Measurements from ENCODE around the gene DCLK1. TPM values are rescaled to one million over a fixed set of nuclear protein-coding genes. Genes with fewer than 3 reads are reported as not detected.

DCLK1 gene
- total RNA-seq, 1 donor from 2014 or later: not detected

DNA sequence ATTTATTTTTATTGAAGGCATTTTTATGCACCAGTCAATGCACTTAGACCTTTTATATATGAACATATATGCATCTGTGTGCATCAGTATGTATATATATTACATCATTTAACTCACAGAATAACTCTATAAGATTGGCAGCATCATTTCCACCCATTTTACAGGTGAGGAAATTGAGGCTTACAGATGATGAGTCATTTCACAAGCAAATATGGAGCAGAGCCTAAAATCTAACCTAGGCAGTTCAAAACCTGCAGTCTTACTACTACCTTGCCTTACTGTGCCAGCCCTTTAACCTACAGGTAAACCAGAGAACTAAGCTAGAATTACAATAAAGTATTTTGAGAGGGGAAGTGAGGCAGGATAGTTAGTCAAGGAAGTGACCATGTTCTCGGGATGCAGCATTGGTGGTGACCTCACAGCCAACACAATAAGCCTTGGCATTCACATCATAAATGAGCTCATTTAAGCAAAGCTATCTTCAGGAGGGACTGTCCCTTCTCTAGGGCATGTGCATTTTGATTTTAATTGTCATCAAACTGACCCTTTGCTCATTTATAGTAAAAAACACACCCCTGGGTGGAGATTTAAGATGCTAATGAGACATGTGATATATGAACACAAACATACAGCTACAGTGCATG is 274.3 kb downstream of the DCLK1 start:
- Mint-ChIP-seq H3K9me3 (no peaks in the 10 kb centered on the region), H3K27ac (no peak overlapping the region), H3K27me3 (ENCODE audit: low read depth) (peaks cover 2% of the 10 kb centered on the region), H3K4me1 (ENCODE audit: low read depth) (no peaks in the 10 kb centered on the region), H3K36me3 (ENCODE audit: low read depth) (no peaks in the 10 kb centered on the region), H3K4me3 (ENCODE audit: low read depth) (no peak overlapping the region)
- no peak for DNase-seq (ENCODE audit: low spot score)
- intact Hi-C loops (cut with micrococcal nuclease): no loop called here

- no peak for DNase-seq (ENCODE audit: low spot score)
- H3K36me3 Mint-ChIP-seq (ENCODE audit: low read depth): no peaks in the 10 kb centered on the region
- no peaks in the 10 kb centered on the region for H3K4me1 Mint-ChIP-seq (ENCODE audit: low read depth)
- H3K27me3 Mint-ChIP-seq (ENCODE audit: low read depth): peaks cover 2% of the 10 kb centered on the region
- H3K9me3 Mint-ChIP-seq: no peaks in the 10 kb centered on the region
- intact Hi-C loops (cut with micrococcal nuclease): no loop called here
- H3K27ac Mint-ChIP-seq: no peak overlapping the region
- no peak overlapping the region for H3K4me3 Mint-ChIP-seq (ENCODE audit: low read depth)
These were observed 275.1 kb downstream of the DCLK1 start for GRCh38 chr13:35856084-35856483.

- no peaks in the 10 kb centered on the region for H3K36me3 Mint-ChIP-seq (ENCODE audit: low read depth)
- no peak overlapping the region for H3K27ac Mint-ChIP-seq
- no peaks in the 10 kb centered on the region for H3K9me3 Mint-ChIP-seq
- DNase-seq (ENCODE audit: low spot score): no peak
- H3K4me3 Mint-ChIP-seq (ENCODE audit: low read depth): no peak overlapping the region
- intact Hi-C loops (cut with micrococcal nuclease): no loop called here
- no peaks in the 10 kb centered on the region for H3K4me1 Mint-ChIP-seq (ENCODE audit: low read depth)
- peaks cover 2% of the 10 kb centered on the region for H3K27me3 Mint-ChIP-seq (ENCODE audit: low read depth)
These were observed 275.6 kb downstream of the DCLK1 start for GRCh38 chr13:35855531-35856019.

DNA sequence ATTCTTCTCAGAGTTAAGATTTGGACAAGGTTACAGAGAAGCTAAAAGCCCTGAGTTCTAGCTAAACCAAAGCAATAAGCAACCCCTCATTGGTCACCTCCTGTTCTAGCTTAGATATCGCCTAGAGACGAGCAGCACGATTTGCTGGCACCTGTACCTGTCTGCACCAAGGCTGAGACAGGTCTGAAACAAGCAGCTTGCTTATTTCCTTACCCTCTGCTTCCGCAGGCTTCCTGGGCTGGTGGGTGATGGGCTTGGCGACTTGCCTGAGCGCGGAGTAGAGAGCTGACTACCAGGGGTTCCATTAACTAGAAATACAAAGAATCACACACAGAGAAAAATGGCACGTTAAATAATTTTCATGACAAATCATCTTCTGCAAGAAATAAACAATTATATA is 276.9 kb downstream of the DCLK1 start:
- Mint-ChIP-seq H3K4me1 (ENCODE audit: low read depth) (no peaks in the 10 kb centered on the region), H3K4me3 (ENCODE audit: low read depth) (no peak overlapping the region), H3K9me3 (no peaks in the 10 kb centered on the region), H3K27me3 (ENCODE audit: low read depth) (peaks cover 2% of the 10 kb centered on the region), H3K36me3 (ENCODE audit: low read depth) (no peaks in the 10 kb centered on the region), H3K27ac (no peak overlapping the region)
- no peak for DNase-seq (ENCODE audit: low spot score)
- intact Hi-C loops (cut with micrococcal nuclease): no loop called here

DNA sequence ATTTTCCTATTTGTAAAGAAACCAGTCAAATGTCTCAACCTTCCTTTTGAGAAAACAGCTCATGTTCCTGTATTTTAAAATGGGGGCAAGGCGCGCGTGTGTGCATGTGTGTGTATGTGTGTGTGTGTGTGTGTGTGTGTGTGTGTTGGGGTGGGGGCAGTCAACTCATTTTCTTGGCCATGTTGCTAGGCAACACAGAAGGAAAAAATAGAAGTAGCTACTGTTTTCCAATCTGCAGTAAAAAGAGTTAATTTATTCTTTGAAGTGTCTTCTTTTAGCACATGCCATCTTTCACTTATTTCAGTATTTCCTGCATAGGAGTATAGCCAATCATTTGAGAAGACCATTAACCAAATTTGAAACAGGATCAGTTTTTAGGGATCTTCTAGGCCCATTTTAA is 279.3 kb downstream of the DCLK1 start:
- intact Hi-C loops (cut with micrococcal nuclease): no loop called here
- Mint-ChIP-seq H3K4me1 (ENCODE audit: low read depth) (no peaks in the 10 kb centered on the region), H3K4me3 (ENCODE audit: low read depth) (no peak overlapping the region), H3K36me3 (ENCODE audit: low read depth) (no peaks in the 10 kb centered on the region), H3K9me3 (no peaks in the 10 kb centered on the region), H3K27ac (no peak overlapping the region), H3K27me3 (ENCODE audit: low read depth) (peaks cover 2% of the 10 kb centered on the region)
- no peak for DNase-seq (ENCODE audit: low spot score)

DNA sequence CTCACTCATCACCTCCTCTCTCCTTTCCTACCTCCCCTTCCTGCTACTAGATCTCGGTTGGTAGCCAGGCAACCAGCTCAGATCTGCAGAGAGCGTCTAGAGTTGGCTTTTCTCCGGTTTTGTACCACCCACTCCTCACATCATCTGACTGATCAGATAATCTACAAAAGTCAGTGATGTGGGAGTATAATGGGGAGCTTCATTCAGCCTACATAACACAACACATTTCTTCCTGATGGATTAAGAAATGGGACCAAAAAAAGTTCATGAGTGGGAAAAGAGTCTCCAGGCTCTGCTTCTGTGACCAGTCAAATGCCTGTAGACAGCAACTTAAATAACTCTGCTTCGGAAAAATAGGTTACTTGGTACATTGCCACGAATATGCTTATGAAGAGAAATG is 279.8 kb downstream of the DCLK1 start:
- Mint-ChIP-seq H3K4me1 (ENCODE audit: low read depth) (no peaks in the 10 kb centered on the region), H3K27me3 (ENCODE audit: low read depth) (peaks cover 2% of the 10 kb centered on the region), H3K4me3 (ENCODE audit: low read depth) (no peak overlapping the region), H3K9me3 (no peaks in the 10 kb centered on the region), H3K27ac (no peak overlapping the region), H3K36me3 (ENCODE audit: low read depth) (no peaks in the 10 kb centered on the region)
- DNase-seq (ENCODE audit: low spot score): no peak
- intact Hi-C loops (cut with micrococcal nuclease): no loop called here

DNA sequence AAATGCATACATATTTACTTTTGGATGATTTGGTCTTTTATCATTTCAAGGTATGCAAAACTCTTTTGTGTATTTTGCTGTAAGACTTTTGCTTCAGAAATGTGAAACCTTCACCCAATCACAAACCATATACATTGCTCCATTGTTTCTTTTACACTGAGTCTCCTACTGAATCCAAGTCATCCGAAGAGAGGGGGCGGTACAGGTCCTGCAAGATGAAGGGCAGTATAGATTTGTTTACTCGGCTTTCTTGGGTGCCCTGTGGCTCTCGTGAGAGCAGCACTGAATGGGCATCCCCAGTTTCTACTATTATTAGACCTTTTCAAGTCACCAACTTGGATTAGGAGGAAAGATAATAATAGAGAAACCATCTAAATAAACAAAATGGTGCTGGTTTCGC is 280.6 kb downstream of the DCLK1 start:
- Mint-ChIP-seq H3K27ac (no peak overlapping the region), H3K4me3 (ENCODE audit: low read depth) (no peak overlapping the region), H3K9me3 (no peaks in the 10 kb centered on the region), H3K27me3 (ENCODE audit: low read depth) (no peaks in the 10 kb centered on the region), H3K4me1 (ENCODE audit: low read depth) (no peaks in the 10 kb centered on the region), H3K36me3 (ENCODE audit: low read depth) (no peaks in the 10 kb centered on the region)
- intact Hi-C loops (cut with micrococcal nuclease): no loop called here
- DNase-seq (ENCODE audit: low spot score): no peak

GRCh38 chr13:35849256-35849644 is 281.9 kb downstream of the DCLK1 start:
- Mint-ChIP-seq H3K4me3 (ENCODE audit: low read depth) (no peak overlapping the region), H3K9me3 (no peaks in the 10 kb centered on the region), H3K27me3 (ENCODE audit: low read depth) (no peaks in the 10 kb centered on the region), H3K27ac (no peak overlapping the region), H3K4me1 (ENCODE audit: low read depth) (no peaks in the 10 kb centered on the region), H3K36me3 (ENCODE audit: low read depth) (no peaks in the 10 kb centered on the region)
- DNase-seq (ENCODE audit: low spot score): no peak
- intact Hi-C loops (cut with micrococcal nuclease): no loop called here

DNA sequence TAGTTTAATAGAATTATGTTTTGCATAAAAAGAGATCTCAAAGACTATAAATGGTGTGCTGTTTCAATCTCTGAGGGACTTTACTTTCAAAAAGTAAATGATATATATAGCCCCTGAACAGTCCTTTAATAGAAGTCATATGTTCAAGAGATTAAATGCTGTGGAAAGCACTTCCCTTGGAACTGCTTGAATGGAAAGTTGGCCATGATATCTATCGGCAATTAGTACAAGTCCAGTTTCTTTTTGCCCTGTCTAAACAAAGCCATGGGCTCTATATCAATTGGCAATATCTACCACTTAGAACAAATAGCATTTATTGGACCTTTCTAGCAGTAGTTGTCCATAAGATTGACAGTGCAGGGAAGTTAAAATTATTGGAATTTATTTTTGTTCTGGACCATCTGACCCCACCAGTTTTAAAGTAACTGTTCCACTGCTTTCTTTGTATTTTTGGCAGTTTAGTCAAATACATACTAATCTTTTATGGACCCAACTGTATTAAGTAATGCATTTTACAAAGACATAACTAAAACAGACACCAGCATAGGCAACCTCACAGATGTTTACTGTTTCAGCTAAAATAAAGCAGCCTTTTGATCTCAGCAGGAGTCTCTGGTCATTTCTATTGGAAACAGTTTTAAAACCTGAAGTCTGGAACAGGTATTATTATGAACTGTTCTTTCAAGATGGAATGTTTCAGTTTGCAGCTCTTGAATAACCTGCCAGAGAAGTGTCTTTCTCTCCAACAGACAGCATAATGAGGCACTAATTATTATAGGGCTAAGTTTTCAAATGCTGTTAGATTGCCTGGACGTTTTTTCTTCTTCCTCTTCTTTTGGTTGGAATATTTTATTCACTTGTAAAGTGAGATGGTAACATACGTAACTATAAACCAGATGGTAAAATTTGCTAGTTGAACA is 282.6 kb downstream of the DCLK1 start:
- no peak for DNase-seq (ENCODE audit: low spot score)
- no peaks in the 10 kb centered on the region for H3K36me3 Mint-ChIP-seq (ENCODE audit: low read depth)
- no peaks in the 10 kb centered on the region for H3K27me3 Mint-ChIP-seq (ENCODE audit: low read depth)
- no peak overlapping the region for H3K27ac Mint-ChIP-seq
- H3K4me1 Mint-ChIP-seq (ENCODE audit: low read depth): no peaks in the 10 kb centered on the region
- intact Hi-C loops (cut with micrococcal nuclease): no loop called here
- no peaks in the 10 kb centered on the region for H3K9me3 Mint-ChIP-seq
- H3K4me3 Mint-ChIP-seq (ENCODE audit: low read depth): no peak overlapping the region

DNA sequence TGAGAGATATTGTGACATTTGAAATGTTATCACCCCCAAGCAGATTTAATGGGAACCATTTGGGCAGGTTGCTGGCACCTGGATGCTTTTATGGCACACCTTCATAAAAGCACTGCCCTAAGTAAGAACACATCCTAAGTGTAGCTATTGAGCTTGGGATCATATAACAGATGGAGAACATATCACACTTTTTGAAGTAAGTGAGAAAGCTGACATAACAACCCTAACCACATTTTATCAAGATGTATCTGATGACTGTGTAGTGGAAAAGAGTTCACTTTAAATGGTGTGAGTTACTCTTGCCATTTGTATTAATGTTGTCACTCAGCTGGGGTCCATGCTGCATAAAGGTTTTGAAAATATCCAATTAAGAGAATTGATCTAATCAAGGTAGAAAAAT is 287.9 kb downstream of the DCLK1 start:
- intact Hi-C loops (cut with micrococcal nuclease): no loop called here
- no peak for DNase-seq (ENCODE audit: low spot score)
- H3K36me3 Mint-ChIP-seq (ENCODE audit: low read depth): no peaks in the 10 kb centered on the region
- no peak overlapping the region for H3K4me3 Mint-ChIP-seq (ENCODE audit: low read depth)
- H3K27ac Mint-ChIP-seq: no peak overlapping the region
- H3K9me3 Mint-ChIP-seq: no peaks in the 10 kb centered on the region
- H3K4me1 Mint-ChIP-seq (ENCODE audit: low read depth): no peaks in the 10 kb centered on the region
- no peaks in the 10 kb centered on the region for H3K27me3 Mint-ChIP-seq (ENCODE audit: low read depth)

GRCh38 chr13:35841060-35841521 is 290.1 kb downstream of the DCLK1 start:
- Mint-ChIP-seq H3K9me3 (no peaks in the 10 kb centered on the region), H3K4me1 (ENCODE audit: low read depth) (no peaks in the 10 kb centered on the region), H3K36me3 (ENCODE audit: low read depth) (no peaks in the 10 kb centered on the region), H3K27ac (no peak overlapping the region), H3K4me3 (ENCODE audit: low read depth) (no peak overlapping the region), H3K27me3 (ENCODE audit: low read depth) (no peaks in the 10 kb centered on the region)
- no peak for DNase-seq (ENCODE audit: low spot score)
- intact Hi-C loops (cut with micrococcal nuclease): no loop called here

DNA sequence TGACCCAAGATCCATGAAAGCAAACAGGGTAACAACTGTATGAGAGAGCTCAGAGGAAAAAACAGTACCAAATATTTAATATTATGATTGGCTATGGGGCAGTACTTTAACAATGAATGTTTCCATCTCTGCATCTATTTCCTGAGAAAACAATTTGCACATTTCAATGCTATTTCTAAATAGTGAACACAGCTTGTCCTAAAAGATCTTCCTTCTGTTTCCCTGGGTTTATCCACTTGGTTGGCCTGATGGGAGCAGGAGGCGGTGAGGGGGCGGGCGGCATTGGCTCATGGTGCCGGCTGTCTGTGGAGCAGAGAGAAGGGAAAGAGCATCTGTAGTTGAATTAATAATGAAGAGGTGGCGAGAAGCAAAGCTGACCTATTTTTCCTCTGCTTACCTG is 291.4 kb downstream of the DCLK1 start:
- no peak overlapping the region for H3K27ac Mint-ChIP-seq
- H3K9me3 Mint-ChIP-seq: no peaks in the 10 kb centered on the region
- intact Hi-C loops (cut with micrococcal nuclease): no loop called here
- H3K27me3 Mint-ChIP-seq (ENCODE audit: low read depth): no peaks in the 10 kb centered on the region
- no peaks in the 10 kb centered on the region for H3K4me1 Mint-ChIP-seq (ENCODE audit: low read depth)
- H3K4me3 Mint-ChIP-seq (ENCODE audit: low read depth): no peak overlapping the region
- no peaks in the 10 kb centered on the region for H3K36me3 Mint-ChIP-seq (ENCODE audit: low read depth)
- no peak for DNase-seq (ENCODE audit: low spot score)

GRCh38 chr13:35838356-35838755 is 292.8 kb downstream of the DCLK1 start:
- Mint-ChIP-seq H3K4me1 (ENCODE audit: low read depth) (no peaks in the 10 kb centered on the region), H3K27me3 (ENCODE audit: low read depth) (no peaks in the 10 kb centered on the region), H3K36me3 (ENCODE audit: low read depth) (no peaks in the 10 kb centered on the region), H3K27ac (no peak overlapping the region), H3K9me3 (no peaks in the 10 kb centered on the region), H3K4me3 (ENCODE audit: low read depth) (no peak overlapping the region)
- DNase-seq (ENCODE audit: low spot score): no peak
- intact Hi-C loops (cut with micrococcal nuclease): no loop called here
